GM18870 (cell line): ENCODE results near the gene TMEM250.

Experiments used
- ATAC-seq: cut with Tn5 transposase; IDR thresholded peaks from one replicate; pipeline ENCODE4 v1.9.1; 2021; ENCODE audit warnings: moderate library complexity; ENCODE audit not compliant: unreplicated experiment

The TMEM250 gene

GRCh38 chr9:136096505-136097001 lies 22.1 kb downstream of the TMEM250 start:
- ATAC-seq, result no peak

- no peak for ATAC-seq
These were observed 23.3 kb downstream of the TMEM250 start, which contains the start of gene NACC2 for GRCh38 chr9:136095070-136096058. NACC2 (minus strand) TSS chr9:136095289; CDS start chr9:136050521, 44,768 bp downstream.

GRCh38 chr9:136093995-136094881 lies 24.4 kb downstream of the TMEM250 start:
- ATAC-seq, result no peak

DNA sequence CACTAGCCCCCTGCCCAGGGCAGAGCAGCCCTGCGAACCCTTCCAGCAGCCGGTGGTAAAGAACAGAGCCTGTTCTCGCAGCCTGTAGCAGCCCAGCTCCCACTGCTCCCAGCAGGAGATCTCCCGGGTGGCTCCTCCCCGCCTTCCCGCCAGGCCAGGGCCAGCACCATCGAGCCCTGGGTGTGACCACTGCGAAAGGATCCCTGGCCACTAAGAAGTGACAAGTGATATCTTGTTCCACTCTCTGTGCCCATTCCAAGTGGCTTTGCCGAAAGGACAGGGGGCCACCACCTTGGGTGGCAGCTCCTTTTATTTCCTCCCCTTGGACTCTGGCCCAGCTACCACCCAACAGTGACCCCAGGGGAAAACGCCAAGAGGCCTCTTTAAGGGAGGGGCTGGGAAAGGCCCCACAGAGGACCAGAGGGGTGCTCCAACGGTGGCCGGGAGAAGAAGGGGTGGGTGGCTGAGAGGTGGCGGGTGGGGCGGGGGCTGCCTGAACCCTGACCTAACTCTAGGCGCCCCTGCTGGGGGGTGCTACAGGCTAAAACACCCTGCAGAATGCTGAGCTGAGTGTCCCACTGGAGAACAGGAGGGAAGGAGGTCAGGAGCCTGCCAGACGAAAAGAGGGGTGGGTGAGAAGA lies 25.2 kb downstream of the TMEM250 start:
- no peak for ATAC-seq

DNA sequence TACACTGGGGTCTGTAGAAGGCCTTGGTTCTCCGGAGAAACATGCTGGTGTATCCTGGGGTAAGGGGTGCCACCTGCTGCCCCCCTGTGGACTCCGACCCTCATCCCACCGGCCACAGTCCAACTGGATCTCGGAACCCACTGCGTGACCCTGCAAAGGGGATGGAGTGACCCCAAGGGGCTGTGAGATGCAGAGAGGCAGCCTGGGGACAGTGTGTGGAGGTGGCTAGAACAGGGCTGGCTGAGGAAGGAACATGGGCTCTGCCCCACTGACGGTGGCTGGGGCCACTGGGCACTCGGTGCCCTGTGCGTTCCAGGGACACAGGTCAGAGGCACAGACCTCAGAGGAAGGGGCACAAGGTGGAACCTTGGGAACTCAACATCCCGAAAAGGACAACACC lies 25.9 kb downstream of the TMEM250 start:
- ATAC-seq, result no peak

DNA sequence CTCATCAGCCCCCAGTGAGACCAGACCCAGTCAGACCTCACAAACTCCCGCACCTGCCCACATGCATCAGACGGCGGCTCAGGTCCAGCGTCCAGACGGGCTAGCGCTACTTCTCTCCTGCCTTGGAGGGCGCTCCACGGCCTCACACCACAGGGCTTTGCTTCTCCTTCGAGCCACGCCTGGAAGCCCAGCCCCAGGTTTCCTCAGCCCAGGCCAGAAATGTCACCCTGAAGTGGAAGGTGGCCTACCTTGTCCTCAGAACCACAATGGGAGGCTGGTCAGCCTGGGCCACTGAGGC lies 26.4 kb downstream of the TMEM250 start:
- ATAC-seq, result no peak

- no peak for ATAC-seq
These were observed 26.9 kb downstream of the TMEM250 start for GRCh38 chr9:136091582-136092352.

DNA sequence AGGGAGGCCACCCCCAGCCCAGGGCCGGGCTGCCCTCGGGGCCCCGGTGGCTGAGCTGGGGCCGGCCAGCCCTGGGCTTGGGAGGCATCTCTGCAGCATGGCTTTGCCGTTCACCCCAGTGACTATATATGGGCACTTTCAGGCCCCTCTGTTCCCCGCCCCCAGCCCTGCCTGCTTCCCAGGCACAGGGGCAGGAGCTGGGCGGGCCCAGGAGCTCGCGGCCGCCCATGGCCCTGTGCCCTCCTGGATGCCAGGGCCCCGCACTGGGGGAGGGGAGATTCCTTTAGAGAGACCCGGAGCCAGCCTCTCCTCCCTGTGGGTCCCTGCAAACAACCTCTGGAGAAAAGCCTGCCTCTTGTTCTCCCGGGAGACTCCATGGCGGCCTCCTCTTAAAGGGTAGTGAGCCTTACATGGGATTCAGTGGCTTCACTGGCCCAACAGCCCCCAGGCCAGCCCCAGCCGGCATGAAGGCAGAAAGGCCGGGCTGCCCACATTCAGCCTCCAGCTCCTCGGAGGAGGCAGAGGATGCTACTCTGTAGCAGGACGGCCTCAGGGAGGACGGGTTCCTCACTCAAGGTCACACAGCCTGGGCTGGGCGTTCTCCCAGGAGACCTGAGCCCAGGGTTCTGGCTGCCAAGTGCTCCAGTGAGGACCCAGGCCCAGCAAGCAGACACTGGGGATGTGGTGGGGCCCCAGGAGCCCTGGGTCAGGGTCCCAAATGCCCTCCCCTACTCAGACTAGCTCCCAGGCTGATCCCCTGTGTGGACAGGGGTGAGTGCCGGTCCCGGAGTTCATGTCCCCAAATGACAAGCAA lies 27.7 kb downstream of the TMEM250 start:
- ATAC-seq, result no peak

DNA sequence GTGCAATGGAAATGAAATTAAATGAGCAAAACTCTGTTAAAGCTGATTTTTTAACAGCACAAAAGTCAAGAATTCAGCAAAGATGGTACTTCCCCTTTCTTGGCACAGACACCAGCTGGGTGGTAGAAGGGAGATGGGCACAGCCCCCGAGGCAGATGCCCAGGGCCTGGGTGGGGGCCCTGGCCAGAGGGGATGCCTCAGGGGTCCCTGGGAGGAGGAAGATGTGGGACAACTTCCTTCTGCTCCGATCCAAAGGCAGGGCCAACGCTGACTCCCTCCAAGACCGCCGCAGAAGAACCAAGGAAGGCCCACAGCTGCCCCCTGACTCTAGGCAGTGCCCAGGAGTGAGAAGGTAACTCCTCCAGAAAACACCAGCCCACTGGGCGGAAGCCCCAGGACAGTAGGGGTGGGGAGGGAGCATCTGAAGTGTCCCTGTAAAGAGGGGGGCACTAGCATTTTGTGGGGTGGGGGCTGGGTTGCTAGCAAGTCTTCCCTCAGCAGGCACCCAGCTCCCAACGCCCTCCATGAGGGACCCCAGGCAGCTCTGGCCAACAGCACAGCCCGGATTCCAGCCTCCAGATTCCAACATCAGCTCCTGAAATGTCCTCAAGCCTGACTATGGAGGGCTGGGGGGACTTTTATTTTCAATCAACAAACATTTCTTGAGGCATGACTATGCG lies 28.5 kb downstream of the TMEM250 start:
- ATAC-seq, result no peak

DNA sequence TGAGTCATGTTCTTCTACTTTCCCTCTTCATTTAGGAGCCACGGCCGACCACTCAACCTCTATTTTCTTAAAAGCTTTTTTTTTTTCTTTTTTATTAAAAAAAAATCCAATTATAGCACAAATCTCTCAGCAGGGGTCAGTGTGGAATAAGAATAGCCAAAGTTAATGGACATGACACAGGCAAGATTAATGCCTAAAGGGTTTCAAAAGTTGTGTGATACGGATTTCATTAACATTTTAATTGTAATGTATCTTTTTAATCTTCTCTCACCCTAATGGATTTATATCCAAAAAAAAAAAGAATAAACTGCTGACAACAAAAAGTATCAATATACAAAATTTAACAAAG lies 29.0 kb downstream of the TMEM250 start:
- no peak for ATAC-seq

- no peak for ATAC-seq
These were observed 29.6 kb downstream of the TMEM250 start for GRCh38 chr9:136088939-136089696.

- ATAC-seq, result no peak
These were observed 30.2 kb downstream of the TMEM250 start for GRCh38 chr9:136088481-136088938.

DNA sequence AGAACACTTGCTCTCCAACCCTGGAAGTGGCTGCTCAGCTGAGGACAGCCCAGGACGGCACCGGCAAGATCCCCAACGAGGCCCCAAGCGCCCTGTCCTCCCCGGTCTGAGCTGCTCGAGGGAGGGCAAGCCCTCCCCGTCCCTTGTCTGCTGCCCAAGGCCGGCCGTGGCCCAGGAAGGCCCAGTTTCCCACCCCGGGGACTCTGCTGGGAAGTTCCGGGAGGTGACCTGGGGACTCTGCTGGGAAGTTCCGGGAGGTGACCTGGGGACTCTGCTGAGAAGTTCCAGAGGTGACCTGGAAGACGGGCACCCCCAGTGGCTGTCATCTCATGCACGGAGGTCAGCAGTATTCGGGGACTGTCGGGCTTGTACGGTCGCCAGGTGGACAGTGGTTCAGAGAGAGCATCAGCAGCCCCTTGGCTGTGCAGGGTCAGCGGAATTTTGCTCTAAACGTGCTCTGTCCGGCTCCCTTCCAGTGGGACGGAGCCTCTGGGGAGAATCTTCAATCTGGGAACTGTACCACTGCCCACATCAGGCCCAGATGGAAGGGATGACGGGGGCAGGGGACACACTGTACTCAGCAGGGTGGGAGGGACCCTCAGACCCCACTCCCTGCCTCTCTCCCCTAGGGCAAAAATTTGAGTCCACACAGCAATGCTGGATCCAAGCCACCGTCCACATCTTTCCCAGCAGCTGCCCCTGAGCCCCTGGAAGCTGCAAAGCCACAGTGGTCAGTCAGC lies 30.8 kb downstream of the TMEM250 start:
- no peak for ATAC-seq

GRCh38 chr9:136086951-136087740 lies 31.5 kb downstream of the TMEM250 start:
- ATAC-seq, result no peak

DNA sequence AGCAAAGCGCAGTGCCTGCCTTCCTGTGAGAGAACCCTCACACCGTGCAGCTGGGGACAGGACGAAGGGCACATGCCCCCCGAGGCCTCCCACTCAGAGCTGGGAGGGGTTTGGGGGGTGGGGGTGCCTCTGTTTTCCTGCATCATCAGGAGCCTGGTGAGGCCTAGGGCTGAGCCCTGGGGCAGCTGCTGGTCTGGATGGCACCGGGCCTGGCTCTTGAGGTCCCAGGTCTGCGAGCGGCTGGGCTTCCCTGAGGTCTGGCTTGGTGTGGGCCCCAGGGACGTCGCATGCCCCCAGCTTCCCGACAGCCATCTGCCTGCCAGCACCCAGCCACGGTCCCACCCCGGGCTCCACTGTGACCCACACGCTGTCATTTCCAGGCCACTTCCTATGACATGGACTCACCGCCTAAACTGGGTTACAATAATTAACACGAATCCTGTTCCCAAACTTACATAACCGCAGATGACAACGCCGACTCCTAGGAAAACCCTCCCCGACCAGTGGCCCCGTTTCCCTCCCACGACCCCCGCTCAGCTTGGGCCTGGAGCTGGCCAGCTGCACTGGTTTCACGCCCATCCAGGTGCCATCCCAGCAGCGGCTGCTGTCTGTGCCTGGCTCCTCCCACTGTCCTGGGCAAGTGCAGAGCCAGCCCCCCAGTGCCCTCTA lies 32.3 kb downstream of the TMEM250 start:
- ATAC-seq, result no peak

- no peak for ATAC-seq
These were observed 32.9 kb downstream of the TMEM250 start for GRCh38 chr9:136085815-136086212.
